Fibroblast of lung (primary cell): Measurements from ENCODE around the gene MBOAT1. TPM values are rescaled to one million over a fixed set of nuclear protein-coding genes. Genes with fewer than 3 reads are reported as not detected.

ENCODE experiments used
- DNase-seq, 2 donors: peaks; one replicate each; pipeline versions ENCODE4 v3.0.0 to v3.0.0-alpha.2; 2010; ENCODE audit warnings: low read depth in 2 of 2
- H2AFZ ChIP-seq: 2 replicates; pipeline ENCODE4 v1.5.1; 2012; ENCODE audit warnings: low read length, control low read depth, inconsistent platforms
- H3K27ac ChIP-seq: 2 replicates; pipeline ENCODE4 v1.5.1; 2011; ENCODE audit warnings: low read length, control low read depth; ENCODE audit not compliant: insufficient read depth
- H3K27me3 ChIP-seq: 2 replicates; pipeline ENCODE4 v1.5.1; 2011; ENCODE audit warnings: mild to moderate bottlenecking, low read length; ENCODE audit not compliant: control insufficient read depth, insufficient read depth
- H3K36me3 ChIP-seq: 2 replicates; pipeline ENCODE4 v1.5.1; 2011; ENCODE audit warnings: low read length; ENCODE audit not compliant: control insufficient read depth, insufficient read depth
- H3K4me1 ChIP-seq: 2 replicates; pipeline ENCODE4 v1.5.1; 2011; ENCODE audit warnings: low read length; ENCODE audit not compliant: control insufficient read depth, insufficient read depth; ENCODE audit errors: extremely low read depth
- H3K4me2 ChIP-seq: 2 replicates; pipeline ENCODE4 v1.5.1; 2011; ENCODE audit warnings: low read length, control low read depth; ENCODE audit not compliant: insufficient read depth; ENCODE audit errors: extremely low read depth
- H3K4me3 ChIP-seq, 4 experiments: fragments of 200-600 bp in 1 of 4; sonication (generic) in 1 of 4; replicated peaks in 1 of 4; 2 replicates each; pipeline ENCODE4 v1.5.1; 2011 to 2016; ENCODE audit warnings: low read length in 4 of 4, low read depth in 3 of 4, mild to moderate bottlenecking in 3 of 4, control low read depth in 2 of 4, inconsistent platforms in 1 of 4, mixed read lengths in 1 of 4; ENCODE audit not compliant: insufficient read depth in 1 of 4; ENCODE audit errors: control extremely low read depth in 1 of 4
- H3K79me2 ChIP-seq: 2 replicates; pipeline ENCODE4 v1.5.1; 2012; ENCODE audit warnings: mild to moderate bottlenecking, low read length, inconsistent platforms; ENCODE audit not compliant: control insufficient read depth, insufficient read depth
- H3K9ac ChIP-seq: 2 replicates; pipeline ENCODE4 v1.5.1; 2011; ENCODE audit warnings: mild to moderate bottlenecking, low read length, control low read depth; ENCODE audit not compliant: insufficient read depth
- H3K9me3 ChIP-seq: 2 replicates; pipeline ENCODE4 v1.5.1; 2012; ENCODE audit warnings: low read depth, low read length; ENCODE audit not compliant: control insufficient read depth, insufficient read depth
- H4K20me1 ChIP-seq: 2 replicates; pipeline ENCODE4 v1.5.1; 2011; ENCODE audit warnings: low read length; ENCODE audit not compliant: control insufficient read depth, insufficient read depth; ENCODE audit errors: extremely low read depth
- CTCF ChIP-seq, 2 donors: IDR thresholded peaks in 1 of 2; conservative IDR thresholded peaks in 1 of 2; 1 replicate in 1 of 2; 2 replicates in 1 of 2; pipeline ENCODE4 v1.5.1; 2011 to 2012; ENCODE audit warnings: low read length in 2 of 2, control low read depth in 1 of 2, inconsistent platforms in 1 of 2, low read depth in 1 of 2, mild to moderate bottlenecking in 1 of 2
- EZH2 ChIP-seq: IDR thresholded peaks from 2 replicates; pipeline ENCODE4 v1.5.1; 2012; ENCODE audit warnings: low read length, control low read depth, mild to moderate bottlenecking; ENCODE audit errors: missing control alignments
- polyA plus RNA-seq, 2 donors: library from polyadenylated mRNA; depleted of rRNA in 1 of 2; stranded (reverse) in 1 of 2; unstranded in 1 of 2; fragments of >200 nt; gene quantifications; 2 replicates each; pipeline ENCODE4 v1.2.1, GENCODE V29; 2011 to 2012; ENCODE audit warnings: missing spikeins in 1 of 2
- total RNA-seq: library from RNA; depleted of rRNA; stranded (reverse); fragments of >200 nt; gene quantifications from 2 replicates; pipeline ENCODE4 v1.2.1, GENCODE V29; 2014

MBOAT1 gene
- total and polyA plus RNA-seq, 2 donors (not counting 1 experiment from before 2014, with no cell fraction given) = 3.1 to 6.6 TPM

DNA sequence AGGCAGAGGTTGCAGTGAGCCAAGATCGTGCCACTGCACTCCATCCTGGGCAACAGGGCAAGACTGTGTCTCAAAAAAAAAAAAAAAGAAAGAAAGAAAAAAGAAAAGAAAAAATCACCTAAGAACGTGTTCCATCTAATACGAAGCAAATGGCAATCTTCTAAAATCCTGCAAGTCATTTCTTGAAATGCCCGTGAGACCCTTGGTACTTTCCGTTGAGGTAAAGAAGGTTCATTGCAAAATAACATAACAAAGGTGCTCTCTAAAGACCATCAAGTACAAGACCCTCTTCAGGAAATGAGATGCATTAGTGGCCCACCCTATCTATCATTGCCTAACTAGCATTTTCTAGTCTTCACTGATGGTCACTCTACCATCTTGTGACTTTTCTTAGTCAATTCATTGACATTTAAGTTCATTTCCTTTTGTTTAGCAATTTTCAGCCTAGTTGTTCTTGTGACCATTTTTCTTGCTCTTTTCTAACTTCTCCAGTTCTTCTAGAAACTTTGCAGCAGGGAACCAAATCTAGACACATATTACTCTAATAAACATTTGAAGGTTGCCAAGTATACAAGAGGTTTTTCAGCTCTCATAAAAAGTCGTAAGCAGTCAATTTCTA, 14.0 kb downstream of the MBOAT1 start:
- Histone ChIP-seq H2AFZ (no peak overlapping the region), H3K9me3 (no peaks in the 10 kb centered on the region), H3K27me3 (no peaks in the 10 kb centered on the region), H3K4me3 (no peak overlapping the region), H3K36me3 (no peaks in the 10 kb centered on the region), H3K9ac (no peak overlapping the region), H3K79me2 (no peaks in the 10 kb centered on the region), H3K4me2 (no peak overlapping the region), H4K20me1 (no peaks in the 10 kb centered on the region), H3K27ac (no peak overlapping the region), H3K4me1 (no peaks in the 10 kb centered on the region)
- TF ChIP-seq EZH2 (no peak), CTCF (conservative IDR thresholded peaks at IDR 0.05 in 1 of 2, IDR thresholded peaks at IDR 0.05 in 1 of 2; ENCODE audit: low read depth in 1 of 2, low read length in 2 of 2) (no peak)
- DNase-seq = no peak

DNA sequence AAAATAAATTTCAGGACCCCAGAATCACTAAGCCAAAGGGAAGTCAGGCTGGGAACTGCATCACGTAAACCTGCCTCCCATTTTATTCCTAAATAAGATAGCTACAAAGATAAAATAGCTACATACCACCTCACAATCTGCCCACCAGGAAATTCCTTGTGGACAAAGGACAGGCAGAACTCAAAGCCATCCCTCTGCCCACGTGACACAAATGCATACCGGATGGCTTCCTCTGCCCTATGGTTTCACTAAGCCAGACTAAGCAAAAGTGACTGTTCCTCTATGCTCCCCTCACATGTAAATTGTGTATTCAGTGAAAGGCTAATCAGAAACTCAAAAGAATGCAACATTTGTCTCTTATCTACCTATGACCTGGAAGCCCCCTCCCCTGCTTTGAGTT, 15.0 kb downstream of the MBOAT1 start:
- Histone ChIP-seq H3K4me3 (no peak overlapping the region), H3K4me1 (no peaks in the 10 kb centered on the region), H2AFZ (no peak overlapping the region), H3K27ac (no peak overlapping the region), H3K9me3 (no peaks in the 10 kb centered on the region), H3K9ac (no peak overlapping the region), H3K4me2 (no peak overlapping the region), H3K79me2 (no peaks in the 10 kb centered on the region), H3K36me3 (no peaks in the 10 kb centered on the region), H4K20me1 (no peaks in the 10 kb centered on the region), H3K27me3 (no peaks in the 10 kb centered on the region)
- peak in 1 of 2 donors; percentile 45 for DNase-seq
- no peak for TF ChIP-seq CTCF (conservative IDR thresholded peaks at IDR 0.05 in 1 of 2, IDR thresholded peaks at IDR 0.05 in 1 of 2; ENCODE audit: low read depth in 1 of 2, low read length in 2 of 2)
- TF ChIP-seq EZH2 = no peak

GRCh38 chr6:20192625-20193024, 19.6 kb downstream of the MBOAT1 start:
- no peak overlapping the region for H3K27ac ChIP-seq
- TF ChIP-seq CTCF (conservative IDR thresholded peaks at IDR 0.05 in 1 of 2, IDR thresholded peaks at IDR 0.05 in 1 of 2; ENCODE audit: low read depth in 1 of 2, low read length in 2 of 2) = no peak
- TF ChIP-seq EZH2 = no peak
- H4K20me1 ChIP-seq = no peaks in the 10 kb centered on the region
- no peaks in the 10 kb centered on the region for H3K4me1 ChIP-seq
- no peaks in the 10 kb centered on the region for H3K79me2 ChIP-seq
- H3K4me3 ChIP-seq = no peak overlapping the region
- no peaks in the 10 kb centered on the region for H3K9me3 ChIP-seq
- H2AFZ ChIP-seq = no peak overlapping the region
- H3K27me3 ChIP-seq = no peaks in the 10 kb centered on the region
- DNase-seq = no peak
- no peak overlapping the region for H3K9ac ChIP-seq
- no peaks in the 10 kb centered on the region for H3K36me3 ChIP-seq
- H3K4me2 ChIP-seq = no peak overlapping the region
